Sigmoid colon (tissue), 4 donors: Measurements from ENCODE around the gene PRXL2B.

Experiments used
- CTCF ChIP-seq, 4 experiments: fragments of 450-650 bp in 3 of 4; fragments of 200-600 bp in 1 of 4; IDR thresholded peaks; one replicate each; pipeline ENCODE4 v1.5.1; 2016 to 2019; ENCODE audit warnings: antibody characterized with exemption in 4 of 4, mild to moderate bottlenecking in 3 of 4, moderate library complexity in 2 of 4
- POLR2A ChIP-seq, 2 donors: fragments of 450-650 bp; IDR thresholded peaks; one replicate each; pipeline ENCODE4 v1.6.1; 2016; ENCODE audit warnings: antibody characterized with exemption in 2 of 2, mild to moderate bottlenecking in 2 of 2, moderate library complexity in 2 of 2
- POLR2AphosphoS5 ChIP-seq, 4 donors: sonication (generic); formaldehyde crosslinking; IDR thresholded peaks; one replicate each; pipeline ENCODE4 v1.6.1; 2017; ENCODE audit warnings: antibody characterized with exemption in 4 of 4

GRCh38 chr1:2587071-2587859, 688 bp downstream of the PRXL2B start:
- TF ChIP-seq POLR2A (IDR thresholded peaks at IDR 0.05): no peak
- no peak for TF ChIP-seq CTCF (IDR thresholded peaks at IDR 0.05)
- no peak for TF ChIP-seq POLR2AphosphoS5 (IDR thresholded peaks at IDR 0.05)
